Naive thymus-derived CD8-positive, alpha-beta T cell (primary cell): Measurements from ENCODE around the gene GALNT2. TPM values are rescaled to one million over a fixed set of nuclear protein-coding genes. Genes with fewer than 3 reads are reported as not detected.

Source experiments
- ATAC-seq, 2 donors: fragments of 150-1000 bp; cut with Tn5 transposase in 1 of 2; sonication (Bioruptor Pico), chemical (Tn5 transposase) in 1 of 2; 1 replicate in 1 of 2; 2 replicates in 1 of 2; pipeline ENCODE4 v1.10.0; 2021; ENCODE audit warnings: mild to moderate bottlenecking in 2 of 2, moderate library complexity in 2 of 2
- POLR2A ChIA-PET: fragments of 350-600 bp; sonication (Branson Sonifier 250); formaldehyde crosslinking; loops from one replicate; lab custom pipeline; 2021; ENCODE audit warnings: antibody characterized with exemption; lab: Charles Lee
- DNase-seq, 10 donors: peaks; one replicate each; pipeline versions ENCODE4 v3.0.0 to v3.0.0-alpha.2; 2020 to 2022
- H3K27ac Mint-ChIP-seq, 10 donors: one replicate each; pipeline ENCODE4 v1.8.0; 2020 to 2022; ENCODE audit warnings: mild to moderate bottlenecking in 10 of 10, mixed read lengths in 10 of 10, moderate library complexity in 4 of 10, inconsistent platforms in 1 of 10
- H3K27me3 Mint-ChIP-seq, 5 donors: one replicate each; pipeline ENCODE4 v1.8.0; 2021 to 2022; ENCODE audit warnings: mixed read lengths in 5 of 5
- H3K36me3 Mint-ChIP-seq, 3 donors: one replicate each; pipeline ENCODE4 v1.8.0; 2020 to 2022; ENCODE audit warnings: mixed read lengths in 3 of 3, mild to moderate bottlenecking in 2 of 3, inconsistent platforms in 1 of 3
- H3K4me1 Mint-ChIP-seq, 4 donors: one replicate each; pipeline ENCODE4 v1.8.0; 2021 to 2022; ENCODE audit warnings: mixed read lengths in 4 of 4
- H3K4me3 Mint-ChIP-seq, 10 donors: one replicate each; pipeline ENCODE4 v1.8.0; 2020 to 2022; ENCODE audit warnings: mild to moderate bottlenecking in 10 of 10, mixed read lengths in 10 of 10, moderate library complexity in 6 of 10, inconsistent platforms in 1 of 10
- H3K9me3 Mint-ChIP-seq, 9 donors: one replicate each; pipeline ENCODE4 v1.8.0; 2020 to 2022; ENCODE audit warnings: mixed read lengths in 9 of 9, mild to moderate bottlenecking in 3 of 9, inconsistent platforms in 1 of 9, moderate library complexity in 1 of 9
- polyA plus RNA-seq, 3 donors: library from polyadenylated mRNA; unstranded; fragments of 300-500 nt; fragmentation: Illumina TruSeq; gene quantifications; one replicate each; pipeline ENCODE4 v1.2.3, GENCODE V29; 2021
- total RNA-seq, 8 experiments: library from RNA in 2 of 8; stranded (reverse) in 2 of 8; gene quantifications; one replicate each; pipeline ENCODE4 v1.2.3 and lab custom pipeline; 2021 to 2026

GALNT2 gene
- total and polyA plus RNA-seq, 5 experiments from 2014 or later = 10.7 to 22.2 (median 15.3) TPM

GRCh38 chr1:230254265-230254664 lies 187.2 kb downstream of the GALNT2 start:
- Mint-ChIP-seq H3K27me3 (no peaks in the 10 kb centered on the region), H3K4me1 (peaks cover 0 to 2% (median 0%) of the 10 kb centered on the region in 4 donors), H3K36me3 (peaks cover 12 to 84% (median 48%) of the 10 kb centered on the region in 3 donors), H3K27ac (no peak overlapping the region), H3K9me3 (no peaks in the 10 kb centered on the region), H3K4me3 (no peak overlapping the region)
- POLR2A ChIA-PET = no interaction called here
- DNase-seq (peak in 1 of 10 donors; percentile 18), ATAC-seq (no peak)

GRCh38 chr1:230255116-230255515 lies 188.1 kb downstream of the GALNT2 start:
- peaks cover 0 to 2% (median 0%) of the 10 kb centered on the region in 4 donors for H3K4me1 Mint-ChIP-seq
- no peaks in the 10 kb centered on the region for H3K27me3 Mint-ChIP-seq
- H3K36me3 Mint-ChIP-seq = peaks cover 12 to 78% (median 40%) of the 10 kb centered on the region in 3 donors
- DNase-seq (peak in 1 of 10 donors; percentile 42), ATAC-seq (no peak)
- H3K4me3 Mint-ChIP-seq = no peak overlapping the region
- no peaks in the 10 kb centered on the region for H3K9me3 Mint-ChIP-seq
- POLR2A ChIA-PET = no interaction called here
- H3K27ac Mint-ChIP-seq = no peak overlapping the region

GRCh38 chr1:230255991-230256390 lies 189.0 kb downstream of the GALNT2 start:
- Mint-ChIP-seq H3K4me3 (no peak overlapping the region), H3K27ac (peak overlapping the region in 1 of 10 donors; percentile 24), H3K4me1 (peaks cover 0 to 4% (median under 1%) of the 10 kb centered on the region in 4 donors), H3K9me3 (no peaks in the 10 kb centered on the region), H3K27me3 (no peaks in the 10 kb centered on the region), H3K36me3 (peaks cover 12 to 70% (median 33%) of the 10 kb centered on the region in 3 donors)
- DNase-seq (peak in 1 of 10 donors; percentile 16), ATAC-seq (no peak)
- POLR2A ChIA-PET = interaction anchor here (0.6 kb wide), 1 partner anchor 913 kb away, joined by 3 read pairs; the partner anchor contains the start of gene CCSAP

GRCh38 chr1:230256896-230257295 lies 189.9 kb downstream of the GALNT2 start:
- ATAC-seq (no peak), DNase-seq (no peak)
- H3K4me3 Mint-ChIP-seq = no peak overlapping the region
- POLR2A ChIA-PET = no interaction called here
- peaks cover 0 to 4% (median under 1%) of the 10 kb centered on the region in 4 donors for H3K4me1 Mint-ChIP-seq
- no peak overlapping the region for H3K27ac Mint-ChIP-seq
- H3K9me3 Mint-ChIP-seq = no peaks in the 10 kb centered on the region
- H3K27me3 Mint-ChIP-seq = no peaks in the 10 kb centered on the region
- H3K36me3 Mint-ChIP-seq = peaks cover 12 to 65% (median 30%) of the 10 kb centered on the region in 3 donors

GRCh38 chr1:230259621-230260020 lies 192.6 kb downstream of the GALNT2 start:
- no peaks in the 10 kb centered on the region for H3K27me3 Mint-ChIP-seq
- DNase-seq = peak in 1 of 10 donors; percentile 18
- H3K36me3 Mint-ChIP-seq = peaks cover 11 to 78% (median 38%) of the 10 kb centered on the region in 3 donors
- H3K27ac Mint-ChIP-seq = peak overlapping the region in 1 of 10 donors; percentile 72
- no peaks in the 10 kb centered on the region for H3K9me3 Mint-ChIP-seq
- no peak overlapping the region for H3K4me3 Mint-ChIP-seq
- POLR2A ChIA-PET = no interaction called here
- peaks cover 0 to 4% (median under 1%) of the 10 kb centered on the region in 4 donors for H3K4me1 Mint-ChIP-seq
- ATAC-seq = no peak

GRCh38 chr1:230260831-230261230 lies 193.8 kb downstream of the GALNT2 start:
- Mint-ChIP-seq H3K27me3 (no peaks in the 10 kb centered on the region), H3K9me3 (no peaks in the 10 kb centered on the region), H3K4me1 (peaks cover 0 to 4% (median under 1%) of the 10 kb centered on the region in 4 donors), H3K36me3 (peaks cover 9 to 76% (median 34%) of the 10 kb centered on the region in 3 donors), H3K4me3 (no peak overlapping the region), H3K27ac (no peak overlapping the region)
- ATAC-seq (no peak), DNase-seq (no peak)
- POLR2A ChIA-PET = no interaction called here

GRCh38 chr1:230261928-230262650 lies 195.1 kb downstream of the GALNT2 start:
- H3K27me3 Mint-ChIP-seq = no peaks in the 10 kb centered on the region
- POLR2A ChIA-PET = no interaction called here
- no peak overlapping the region for H3K4me3 Mint-ChIP-seq
- H3K9me3 Mint-ChIP-seq = no peaks in the 10 kb centered on the region
- DNase-seq (peak in 1 of 10 donors; percentile 28), ATAC-seq (no peak)
- peaks cover 0 to 4% (median 2%) of the 10 kb centered on the region in 4 donors for H3K4me1 Mint-ChIP-seq
- peak overlapping the region in 1 of 10 donors; percentile 66 for H3K27ac Mint-ChIP-seq
- peaks cover 4 to 74% (median 32%) of the 10 kb centered on the region in 3 donors for H3K36me3 Mint-ChIP-seq

GRCh38 chr1:230262867-230263567 lies 196.0 kb downstream of the GALNT2 start:
- POLR2A ChIA-PET = no interaction called here
- H3K4me3 Mint-ChIP-seq = no peak overlapping the region
- peaks cover 0 to 72% (median 31%) of the 10 kb centered on the region in 3 donors for H3K36me3 Mint-ChIP-seq
- H3K27me3 Mint-ChIP-seq = no peaks in the 10 kb centered on the region
- ATAC-seq (no peak), DNase-seq (peak in 1 of 10 donors; percentile 18)
- H3K9me3 Mint-ChIP-seq = no peaks in the 10 kb centered on the region
- H3K4me1 Mint-ChIP-seq = peaks cover 0 to 4% (median 2%) of the 10 kb centered on the region in 4 donors
- peak overlapping the region in 3 of 10 donors; percentile 34 to 66 (median 50) for H3K27ac Mint-ChIP-seq

- Mint-ChIP-seq H3K27me3 (no peaks in the 10 kb centered on the region), H3K27ac (peak overlapping the region in 1 of 10 donors; percentile 34), H3K36me3 (peaks cover 0 to 66% (median 31%) of the 10 kb centered on the region in 3 donors), H3K4me1 (peaks cover 0 to 7% (median 2%) of the 10 kb centered on the region in 4 donors), H3K4me3 (no peak overlapping the region), H3K9me3 (no peaks in the 10 kb centered on the region)
- POLR2A ChIA-PET = no interaction called here
- ATAC-seq (no peak), DNase-seq (peak in 1 of 10 donors; percentile 35)
Measured at GRCh38 chr1:230263568-230264195, 196.6 kb downstream of the GALNT2 start.

GRCh38 chr1:230264342-230264741 lies 197.3 kb downstream of the GALNT2 start:
- no peak for ATAC-seq
- Mint-ChIP-seq H3K9me3 (no peaks in the 10 kb centered on the region), H3K4me1 (peaks cover 0 to 10% (median 4%) of the 10 kb centered on the region in 4 donors), H3K27me3 (no peaks in the 10 kb centered on the region), H3K27ac (peak overlapping the region in 1 of 10 donors; percentile 5), H3K36me3 (peaks cover 0 to 59% (median 31%) of the 10 kb centered on the region in 3 donors), H3K4me3 (no peak overlapping the region)
- POLR2A ChIA-PET = no interaction called here
- peak in 1 of 10 donors; percentile 15 for DNase-seq

- DNase-seq (peak in 1 of 10 donors; percentile 30), ATAC-seq (no peak)
- Mint-ChIP-seq H3K9me3 (no peaks in the 10 kb centered on the region), H3K27me3 (no peaks in the 10 kb centered on the region), H3K27ac (no peak overlapping the region), H3K36me3 (peaks cover 0 to 57% (median 31%) of the 10 kb centered on the region in 3 donors), H3K4me1 (peaks cover 2 to 18% (median 10%) of the 10 kb centered on the region in 4 donors), H3K4me3 (no peak overlapping the region)
- POLR2A ChIA-PET = no interaction called here
Measured at GRCh38 chr1:230265200-230266115, 198.4 kb downstream of the GALNT2 start.
